Upper lobe of right lung (tissue), 1 donor: ENCODE data around the gene HEXIM2. TPM values are rescaled to one million over a fixed set of nuclear protein-coding genes. Genes with fewer than 3 reads are reported as not detected.

Experiments
- ATAC-seq: fragments of 200-7000 bp; cut with Tn5 transposase; one replicate; pipeline ENCODE4 v1.9.1; 2020; ENCODE audit warnings: mild to moderate bottlenecking, moderate library complexity
- DNase-seq: peaks from one replicate; pipeline ENCODE4 v3.0.0-alpha.2; 2020
- H3K27ac ChIP-seq: fragments of 200-600 bp; one replicate; pipeline ENCODE4 v1.8.0; 2022
- H3K27me3 ChIP-seq: fragments of 200-600 bp; one replicate; pipeline ENCODE4 v1.8.0; 2022; ENCODE audit warnings: mild to moderate bottlenecking
- H3K36me3 ChIP-seq: fragments of 200-600 bp; one replicate; pipeline ENCODE4 v1.8.0; 2022
- H3K4me1 ChIP-seq: fragments of 200-600 bp; one replicate; pipeline ENCODE4 v1.8.0; 2022
- H3K4me3 ChIP-seq: fragments of 200-600 bp; one replicate; pipeline ENCODE4 v1.8.0; 2022; ENCODE audit warnings: mild to moderate bottlenecking
- H3K9me3 ChIP-seq: fragments of 200-600 bp; one replicate; pipeline ENCODE4 v1.8.0; 2022
- CTCF ChIP-seq: fragments of 200-600 bp; IDR thresholded peaks from one replicate; pipeline ENCODE4 v1.8.0; 2022; ENCODE audit warnings: antibody characterized with exemption
- intact Hi-C: fragments of 100-400 bp; cut with DNase I; formaldehyde crosslinking; loops from one replicate; pipeline ENCODE4 v1.11.0; 2022
- total RNA-seq: library from RNA; stranded (reverse); fragmentation: NEBNext Ultra II Directional; extraction: Animal tissue kit (Norgen Biotek cat#: 25700); gene quantifications from one replicate; pipeline ENCODE4 v1.2.1, GENCODE V29; 2021
- donor health status: DM: no; HTN: yes; CAD: no; lungs with severe emphysema.

The HEXIM2 gene
- total RNA-seq, 1 donor from 2014 or later: 5.7 TPM

- DNase-seq: peak; percentile 80
- peak; percentile 90 for TF ChIP-seq CTCF
- H3K27me3 ChIP-seq: no peaks in the 10 kb centered on the region
- peak overlapping the region; percentile 92 for H3K27ac ChIP-seq
- no peak for ATAC-seq
- no peaks in the 10 kb centered on the region for H3K9me3 ChIP-seq
- intact Hi-C loops: no loop called here
- peaks cover 47% of the 10 kb centered on the region for H3K4me1 ChIP-seq
- H3K4me3 ChIP-seq: peak overlapping the region; percentile 79
- no peaks in the 10 kb centered on the region for H3K36me3 ChIP-seq
Observed at GRCh38 chr17:45131616-45132319, 29.9 kb upstream of the HEXIM2 start.

- intact Hi-C loops: no loop called here
- no peak for ATAC-seq
Observed at GRCh38 chr17:45132320-45132571, 29.4 kb upstream of the HEXIM2 start, which contains the start of gene PLCD3. PLCD3 (minus strand) TSS chr17:45132515; CDS start chr17:45132410, 105 bp downstream.

GRCh38 chr17:45132572-45133463 is 28.9 kb upstream of the HEXIM2 start:
- DNase-seq (peak; percentile 91), ATAC-seq (peak; percentile 75)
- intact Hi-C loops: no loop called here
- no peaks in the 10 kb centered on the region for H3K27me3 ChIP-seq
- no peaks in the 10 kb centered on the region for H3K36me3 ChIP-seq
- peaks cover 39% of the 10 kb centered on the region for H3K4me1 ChIP-seq
- H3K27ac ChIP-seq: peak overlapping the region; percentile 92
- H3K4me3 ChIP-seq: peak overlapping the region; percentile 79
- H3K9me3 ChIP-seq: no peaks in the 10 kb centered on the region
- peak; percentile 77 for TF ChIP-seq CTCF

More at GRCh38 chr17:45132320-45132571, 29.4 kb upstream of the HEXIM2 start, which contains the start of gene PLCD3:
- H3K27ac ChIP-seq: peak within 1 kb of the TSS; percentile 92
- H3K4me3 ChIP-seq: peak within 1 kb of the TSS; percentile 79
- H3K27me3 ChIP-seq: no peaks in the 10 kb centered on the region
- TF ChIP-seq CTCF: no peak
- H3K4me1 ChIP-seq: peaks cover 42% of the 10 kb centered on the region
- DNase-seq: no peak
- H3K9me3 ChIP-seq: no peaks in the 10 kb centered on the region
- H3K36me3 ChIP-seq: no peaks in the 10 kb centered on the region

- no peaks in the 10 kb centered on the region for H3K36me3 ChIP-seq
- peak; percentile 90 for ATAC-seq
- H3K4me3 ChIP-seq: peak within 1 kb of the TSS; percentile 89
- H3K27me3 ChIP-seq: no peaks in the 10 kb centered on the region
- H3K27ac ChIP-seq: peak within 1 kb of the TSS; percentile 86
- DNase-seq: peak; percentile 97
- intact Hi-C loops: loop anchor here (5.0 kb wide), 1 partner anchor 62 kb away; no protein-coding TSS in a partner anchor
- H3K9me3 ChIP-seq: no peaks in the 10 kb centered on the region
- TF ChIP-seq CTCF: peak; percentile 99
- H3K4me1 ChIP-seq: peaks cover 21% of the 10 kb centered on the region
Observed at GRCh38 chr17:45135192-45135977, 26.3 kb upstream of the HEXIM2 start, which contains the start of gene ACBD4. ACBD4 (plus strand) TSS chr17:45135687; CDS start chr17:45136145, 458 bp downstream.
